Fibroblast of pulmonary artery (primary cell): ENCODE data around the gene SAA4.
"Not testable (repeated sequence)": the region's sequence is repeated elsewhere in the genome, so short reads cannot be mapped to it uniquely, and the experiment has no call there.

Experiments
- DNase-seq: peaks from one replicate; pipeline ENCODE4 v3.0.0-alpha.2; 2010; ENCODE audit warnings: low read depth
- H3K4me3 ChIP-seq: replicated peaks from 2 replicates; pipeline ENCODE4 v1.5.1; 2011; ENCODE audit warnings: low read depth, mild to moderate bottlenecking, control low read depth, low read length, moderate library complexity
- CTCF ChIP-seq: IDR thresholded peaks from 2 replicates; pipeline ENCODE4 v1.5.1; 2011; ENCODE audit warnings: mild to moderate bottlenecking, control low read depth, low read length, inconsistent platforms; ENCODE audit errors: missing control alignments

Gene SAA4

GRCh38 chr11:18204220-18204619, 32.4 kb downstream of the SAA4 start:
- no peak overlapping the region for H3K4me3 ChIP-seq
- DNase-seq: no peak
- TF ChIP-seq CTCF: no peak

- no peak overlapping the region for H3K4me3 ChIP-seq
- peak; percentile 16 for DNase-seq
- TF ChIP-seq CTCF: peak; percentile 50
Measured at GRCh38 chr11:18203723-18204122, 32.9 kb downstream of the SAA4 start.

GRCh38 chr11:18197738-18198137, 38.9 kb downstream of the SAA4 start:
- DNase-seq, H3K4me3 ChIP-seq: not testable (repeated sequence)

GRCh38 chr11:18196532-18196931, 40.1 kb downstream of the SAA4 start:
- no peak for DNase-seq
- no peak for TF ChIP-seq CTCF
- no peak overlapping the region for H3K4me3 ChIP-seq

- no peak for DNase-seq
- H3K4me3 ChIP-seq: no peak overlapping the region
- TF ChIP-seq CTCF: no peak
Measured at GRCh38 chr11:18193010-18193409, 43.6 kb downstream of the SAA4 start.

GRCh38 chr11:18191376-18191775, 45.2 kb downstream of the SAA4 start:
- no peak for TF ChIP-seq CTCF
- peak; percentile 16 for DNase-seq
- no peak overlapping the region for H3K4me3 ChIP-seq

- not testable (repeated sequence) for DNase-seq, H3K4me3 ChIP-seq
Measured at GRCh38 chr11:18189476-18190245, 46.9 kb downstream of the SAA4 start.

GRCh38 chr11:18188796-18189195, 47.8 kb downstream of the SAA4 start:
- no peak for DNase-seq
- no peak overlapping the region for H3K4me3 ChIP-seq
- no peak for TF ChIP-seq CTCF
